WTC11 (cell line): ENCODE data around the gene SLC35F5.

Experiments
- CREB1 ChIP-seq: sonication (generic); formaldehyde crosslinking; IDR thresholded peaks from 2 replicates; pipeline ENCODE4 v1.8.0; 2023; ENCODE audit warnings: mild to moderate bottlenecking, missing genetic modification reagents
- ESRRA ChIP-seq: sonication (generic); formaldehyde crosslinking; IDR thresholded peaks from 2 replicates; pipeline ENCODE4 v1.8.1; 2022; ENCODE audit warnings: mild to moderate bottlenecking, missing genetic modification reagents, borderline replicate concordance
- GABPB1 ChIP-seq: sonication (generic); formaldehyde crosslinking; IDR thresholded peaks from 2 replicates; pipeline ENCODE4 v1.8.1; 2023; ENCODE audit warnings: mild to moderate bottlenecking, missing genetic modification reagents
- NR1H2 ChIP-seq: sonication (generic); formaldehyde crosslinking; IDR thresholded peaks from 2 replicates; pipeline ENCODE4 v1.9.0; 2021; ENCODE audit warnings: mild to moderate bottlenecking, moderate library complexity, missing genetic modification reagents
- ZBTB21 ChIP-seq: sonication (generic); formaldehyde crosslinking; IDR thresholded peaks from 2 replicates; pipeline ENCODE4 v1.8.1; 2023; ENCODE audit warnings: mild to moderate bottlenecking, missing genetic modification reagents, borderline replicate concordance
- TF ChIP-seq, protein P1 (sequence below): fragments of 200-600 bp; IDR thresholded peaks from 2 replicates; pipeline ENCODE4 v1.8.0; 2022; ENCODE audit warnings: antibody characterized with exemption
- TF ChIP-seq, protein P2 (sequence below): sonication (generic); formaldehyde crosslinking; IDR thresholded peaks from 2 replicates; pipeline ENCODE4 v1.8.0; 2022; ENCODE audit warnings: mild to moderate bottlenecking, missing genetic modification reagents
- TF ChIP-seq, protein P3 (sequence below): fragments of 250-450 bp; sonication (Bioruptor Pico); IDR thresholded peaks from 2 replicates; pipeline ENCODE4 v1.9.0; 2021; ENCODE audit warnings: mild to moderate bottlenecking, borderline replicate concordance
- TF ChIP-seq, protein P4 (sequence below): sonication (generic); formaldehyde crosslinking; IDR thresholded peaks from 2 replicates; pipeline ENCODE4 v1.8.1; 2023; ENCODE audit warnings: mild to moderate bottlenecking, missing genetic modification reagents, moderate library complexity
- TF ChIP-seq, protein P5 (sequence below): sonication (generic); formaldehyde crosslinking; IDR thresholded peaks from 2 replicates; pipeline ENCODE4 v1.8.1; 2022; ENCODE audit warnings: mild to moderate bottlenecking, moderate library complexity, missing genetic modification reagents

DNA sequence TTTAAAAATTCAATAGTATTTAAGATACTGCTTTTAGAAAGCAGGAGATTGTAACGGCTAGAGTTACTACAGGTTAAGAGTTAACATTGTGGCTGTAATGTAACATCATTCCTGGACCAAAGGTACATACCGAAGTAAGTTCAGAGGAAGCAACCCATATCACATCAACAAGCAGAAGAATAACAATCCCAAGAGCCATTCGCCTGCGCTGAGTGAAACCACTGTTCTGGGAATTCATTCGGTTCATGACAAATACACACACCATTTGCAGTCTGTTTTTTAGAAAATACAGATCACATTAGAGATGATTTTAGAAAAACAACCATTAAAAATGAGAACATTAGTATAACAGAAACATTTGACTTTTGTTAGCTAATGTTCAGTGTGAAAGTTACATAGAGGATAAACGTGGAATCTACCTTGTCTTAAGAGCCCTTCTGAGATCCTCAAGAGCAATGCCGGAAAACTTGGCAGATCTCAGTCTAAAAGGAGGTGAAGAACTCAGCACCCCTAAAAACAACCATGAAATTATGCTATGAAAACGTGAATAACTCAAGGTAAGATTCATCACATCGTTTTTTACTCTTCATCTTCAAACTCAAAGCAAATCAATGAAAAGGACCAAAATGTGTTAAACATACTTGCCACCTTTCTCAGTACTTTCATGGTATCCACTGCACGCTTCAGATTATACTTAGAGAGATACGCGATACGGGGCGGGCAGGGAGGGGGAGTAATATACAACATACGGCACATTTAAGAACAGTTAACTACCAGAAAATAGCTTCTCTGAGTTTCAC, 1.2 kb downstream of the SLC35F5 start:
- no peak for TF ChIP-seq GABPB1 (CRISPR knock-in tag)
- TF ChIP-seq, protein P1, sequence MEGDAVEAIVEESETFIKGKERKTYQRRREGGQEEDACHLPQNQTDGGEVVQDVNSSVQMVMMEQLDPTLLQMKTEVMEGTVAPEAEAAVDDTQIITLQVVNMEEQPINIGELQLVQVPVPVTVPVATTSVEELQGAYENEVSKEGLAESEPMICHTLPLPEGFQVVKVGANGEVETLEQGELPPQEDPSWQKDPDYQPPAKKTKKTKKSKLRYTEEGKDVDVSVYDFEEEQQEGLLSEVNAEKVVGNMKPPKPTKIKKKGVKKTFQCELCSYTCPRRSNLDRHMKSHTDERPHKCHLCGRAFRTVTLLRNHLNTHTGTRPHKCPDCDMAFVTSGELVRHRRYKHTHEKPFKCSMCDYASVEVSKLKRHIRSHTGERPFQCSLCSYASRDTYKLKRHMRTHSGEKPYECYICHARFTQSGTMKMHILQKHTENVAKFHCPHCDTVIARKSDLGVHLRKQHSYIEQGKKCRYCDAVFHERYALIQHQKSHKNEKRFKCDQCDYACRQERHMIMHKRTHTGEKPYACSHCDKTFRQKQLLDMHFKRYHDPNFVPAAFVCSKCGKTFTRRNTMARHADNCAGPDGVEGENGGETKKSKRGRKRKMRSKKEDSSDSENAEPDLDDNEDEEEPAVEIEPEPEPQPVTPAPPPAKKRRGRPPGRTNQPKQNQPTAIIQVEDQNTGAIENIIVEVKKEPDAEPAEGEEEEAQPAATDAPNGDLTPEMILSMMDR, result no peak
- TF ChIP-seq ZBTB21 (CRISPR knock-in tag), result no peak
- TF ChIP-seq, protein P2, sequence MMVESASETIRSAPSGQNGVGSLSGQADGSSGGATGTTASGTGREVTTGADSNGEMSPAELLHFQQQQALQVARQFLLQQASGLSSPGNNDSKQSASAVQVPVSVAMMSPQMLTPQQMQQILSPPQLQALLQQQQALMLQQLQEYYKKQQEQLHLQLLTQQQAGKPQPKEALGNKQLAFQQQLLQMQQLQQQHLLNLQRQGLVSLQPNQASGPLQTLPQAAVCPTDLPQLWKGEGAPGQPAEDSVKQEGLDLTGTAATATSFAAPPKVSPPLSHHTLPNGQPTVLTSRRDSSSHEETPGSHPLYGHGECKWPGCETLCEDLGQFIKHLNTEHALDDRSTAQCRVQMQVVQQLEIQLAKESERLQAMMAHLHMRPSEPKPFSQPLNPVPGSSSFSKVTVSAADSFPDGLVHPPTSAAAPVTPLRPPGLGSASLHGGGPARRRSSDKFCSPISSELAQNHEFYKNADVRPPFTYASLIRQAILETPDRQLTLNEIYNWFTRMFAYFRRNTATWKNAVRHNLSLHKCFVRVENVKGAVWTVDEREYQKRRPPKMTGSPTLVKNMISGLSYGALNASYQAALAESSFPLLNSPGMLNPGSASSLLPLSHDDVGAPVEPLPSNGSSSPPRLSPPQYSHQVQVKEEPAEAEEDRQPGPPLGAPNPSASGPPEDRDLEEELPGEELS, result no peak
- no peak for TF ChIP-seq NR1H2 (CRISPR knock-in tag)
- TF ChIP-seq, protein P3, sequence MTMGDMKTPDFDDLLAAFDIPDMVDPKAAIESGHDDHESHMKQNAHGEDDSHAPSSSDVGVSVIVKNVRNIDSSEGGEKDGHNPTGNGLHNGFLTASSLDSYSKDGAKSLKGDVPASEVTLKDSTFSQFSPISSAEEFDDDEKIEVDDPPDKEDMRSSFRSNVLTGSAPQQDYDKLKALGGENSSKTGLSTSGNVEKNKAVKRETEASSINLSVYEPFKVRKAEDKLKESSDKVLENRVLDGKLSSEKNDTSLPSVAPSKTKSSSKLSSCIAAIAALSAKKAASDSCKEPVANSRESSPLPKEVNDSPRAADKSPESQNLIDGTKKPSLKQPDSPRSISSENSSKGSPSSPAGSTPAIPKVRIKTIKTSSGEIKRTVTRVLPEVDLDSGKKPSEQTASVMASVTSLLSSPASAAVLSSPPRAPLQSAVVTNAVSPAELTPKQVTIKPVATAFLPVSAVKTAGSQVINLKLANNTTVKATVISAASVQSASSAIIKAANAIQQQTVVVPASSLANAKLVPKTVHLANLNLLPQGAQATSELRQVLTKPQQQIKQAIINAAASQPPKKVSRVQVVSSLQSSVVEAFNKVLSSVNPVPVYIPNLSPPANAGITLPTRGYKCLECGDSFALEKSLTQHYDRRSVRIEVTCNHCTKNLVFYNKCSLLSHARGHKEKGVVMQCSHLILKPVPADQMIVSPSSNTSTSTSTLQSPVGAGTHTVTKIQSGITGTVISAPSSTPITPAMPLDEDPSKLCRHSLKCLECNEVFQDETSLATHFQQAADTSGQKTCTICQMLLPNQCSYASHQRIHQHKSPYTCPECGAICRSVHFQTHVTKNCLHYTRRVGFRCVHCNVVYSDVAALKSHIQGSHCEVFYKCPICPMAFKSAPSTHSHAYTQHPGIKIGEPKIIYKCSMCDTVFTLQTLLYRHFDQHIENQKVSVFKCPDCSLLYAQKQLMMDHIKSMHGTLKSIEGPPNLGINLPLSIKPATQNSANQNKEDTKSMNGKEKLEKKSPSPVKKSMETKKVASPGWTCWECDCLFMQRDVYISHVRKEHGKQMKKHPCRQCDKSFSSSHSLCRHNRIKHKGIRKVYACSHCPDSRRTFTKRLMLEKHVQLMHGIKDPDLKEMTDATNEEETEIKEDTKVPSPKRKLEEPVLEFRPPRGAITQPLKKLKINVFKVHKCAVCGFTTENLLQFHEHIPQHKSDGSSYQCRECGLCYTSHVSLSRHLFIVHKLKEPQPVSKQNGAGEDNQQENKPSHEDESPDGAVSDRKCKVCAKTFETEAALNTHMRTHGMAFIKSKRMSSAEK, result no peak
- no peak for TF ChIP-seq CREB1
- TF ChIP-seq, protein P4, sequence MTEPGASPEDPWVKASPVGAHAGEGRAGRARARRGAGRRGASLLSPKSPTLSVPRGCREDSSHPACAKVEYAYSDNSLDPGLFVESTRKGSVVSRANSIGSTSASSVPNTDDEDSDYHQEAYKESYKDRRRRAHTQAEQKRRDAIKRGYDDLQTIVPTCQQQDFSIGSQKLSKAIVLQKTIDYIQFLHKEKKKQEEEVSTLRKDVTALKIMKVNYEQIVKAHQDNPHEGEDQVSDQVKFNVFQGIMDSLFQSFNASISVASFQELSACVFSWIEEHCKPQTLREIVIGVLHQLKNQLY (CRISPR knock-in tag), result no peak
- TF ChIP-seq ESRRA (CRISPR knock-in tag), result no peak
- TF ChIP-seq, protein P5, sequence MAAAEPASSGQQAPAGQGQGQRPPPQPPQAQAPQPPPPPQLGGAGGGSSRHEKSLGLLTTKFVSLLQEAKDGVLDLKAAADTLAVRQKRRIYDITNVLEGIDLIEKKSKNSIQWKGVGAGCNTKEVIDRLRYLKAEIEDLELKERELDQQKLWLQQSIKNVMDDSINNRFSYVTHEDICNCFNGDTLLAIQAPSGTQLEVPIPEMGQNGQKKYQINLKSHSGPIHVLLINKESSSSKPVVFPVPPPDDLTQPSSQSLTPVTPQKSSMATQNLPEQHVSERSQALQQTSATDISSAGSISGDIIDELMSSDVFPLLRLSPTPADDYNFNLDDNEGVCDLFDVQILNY (CRISPR knock-in tag), result no peak
